Heart left ventricle (tissue), 16 donors: Measurements from ENCODE around the gene SYNDIG1. TPM values are rescaled to one million over a fixed set of nuclear protein-coding genes. Genes with fewer than 3 reads are reported as not detected.

Experiments used
- ATAC-seq, 4 donors: fragments of 200-7000 bp; cut with Tn5 transposase; one replicate each; pipeline ENCODE4 v1.9.1; 2020 to 2022; ENCODE audit warnings: moderate library complexity in 4 of 4, mild to moderate bottlenecking in 3 of 4, moderate number of reproducible peaks in 1 of 4
- DNase-seq, 5 donors: peaks; one replicate each; pipeline ENCODE4 v3.0.0-alpha.2; 2020
- H3K27ac ChIP-seq, 12 donors: fragments of 200-600 bp; sonication (generic) in 4 of 12; one replicate each; pipeline versions ENCODE4 v1.5.0 to v1.8.0; 2016 to 2022; ENCODE audit warnings: mild to moderate bottlenecking in 2 of 12
- H3K27me3 ChIP-seq, 9 donors: fragments of 200-600 bp; sonication (generic) in 2 of 9; one replicate each; pipeline versions ENCODE4 v1.5.1 to v1.8.0; 2016 to 2022; ENCODE audit warnings: mild to moderate bottlenecking in 3 of 9
- H3K36me3 ChIP-seq, 9 donors: fragments of 200-600 bp; sonication (generic) in 2 of 9; one replicate each; pipeline versions ENCODE4 v1.5.0 to v1.8.0; 2018 to 2022; ENCODE audit warnings: mild to moderate bottlenecking in 2 of 9
- H3K4me1 ChIP-seq, 12 donors: fragments of 200-600 bp; sonication (generic) in 4 of 12; one replicate each; pipeline versions ENCODE4 v1.5.0 to v1.8.0; 2016 to 2022; ENCODE audit warnings: mild to moderate bottlenecking in 3 of 12
- H3K4me3 ChIP-seq, 12 donors: fragments of 200-600 bp; sonication (generic) in 4 of 12; one replicate each; pipeline versions ENCODE4 v1.5.0 to v1.8.0; 2017 to 2022; ENCODE audit warnings: mild to moderate bottlenecking in 9 of 12, moderate library complexity in 4 of 12
- H3K9me3 ChIP-seq, 12 donors: fragments of 200-600 bp; sonication (generic) in 4 of 12; one replicate each; pipeline versions ENCODE4 v1.5.0 to v1.8.0; 2016 to 2022; ENCODE audit warnings: mild to moderate bottlenecking in 1 of 12
- CTCF ChIP-seq, 12 donors: fragments of 200-600 bp; sonication (generic) in 4 of 12; IDR thresholded peaks; one replicate each; pipeline versions ENCODE4 v1.5.0 to v1.8.0; 2018 to 2022; ENCODE audit warnings: antibody characterized with exemption in 12 of 12, mild to moderate bottlenecking in 5 of 12
- POLR2A ChIP-seq, 2 donors: fragments of 450-650 bp; IDR thresholded peaks; one replicate each; pipeline ENCODE4 v1.6.1; 2017; ENCODE audit warnings: antibody characterized with exemption in 2 of 2, mild to moderate bottlenecking in 2 of 2, moderate library complexity in 2 of 2
- WGBS, 4 donors: extraction: QIAGEN DNeasy Blood & Tissue Kit in 2 of 4; methylation state at CpG; one replicate each; pipeline versions ENCODE4 v1.1.5 to v1.1.7; 2013 to 2018; 5-methylcytosine and 5-hydroxymethylcytosine counted together
- intact Hi-C, 10 donors: fragments of 100-400 bp; cut with DNase I; formaldehyde crosslinking; loops; one replicate each; pipeline versions ENCODE4 v1.11.1 to v1.14.2; 2022
- polyA plus RNA-seq, 2 donors: library from polyadenylated mRNA; stranded (reverse); fragments of 200-250 nt; gene quantifications; one replicate each; pipeline ENCODE4 v1.2.3, GENCODE V29; 2013
- total RNA-seq, 9 donors: library from RNA; depleted of rRNA in 2 of 9; stranded (reverse); fragments of >200 nt in 2 of 9; fragmentation: NEBNext Ultra II Directional in 3 of 9; extraction: Animal tissue kit (Norgen Biotek cat#: 25700) in 3 of 9; gene quantifications; one replicate each; pipeline versions ENCODE4 v1.1.0 to v1.2.4, GENCODE V29; 2016 to 2023
- donor health status: ischemic (EF 13 %, LVEDD 7.1; RV severe dilation, severe dysfunction).
- donor health status: healthy with polysubstance abuse.
- donor health status: DM: no; HTN: yes; CAD: no.
- donor health status: DM: no; HTN: no; CAD: no.
- donor health status: ischemic (EF 25% LVEDD 6.9; RV normal size, moderate dysfunction).
- donor health status: ischemic (EF 25% LVEDD 5.7; RV mildly dilated, moderate dysfunction).
- donor health status: healthy.
- donor health status: DM: yes; HTN: yes; CAD: no.
- donor health status: ischemic (EF 35%, LVEDD 5.7; RV mildly dilated, moderate dysfunction).
- donor health status: nonischemic (EF 11% LVEDD 7.7; RV severe dilation, severe dysfunction).
- donor health status: DM: yes; HTN: yes; CAD: no.
- donor health status: PGD.
- donor health status: ischemic (EF 29% LVEDD 5.4; RV normal size, mild dysfunction).
- donor health status: nonischemic (EF 23%, LVEDD 6.1; RV moderate dilation, normal function).

The SYNDIG1 gene
- total and polyA plus RNA-seq, 11 donors, result 8.4 to 41.8 (median 23.0) TPM

- Histone ChIP-seq H3K27ac (no peak overlapping the region), H3K9me3 (no peaks in the 10 kb centered on the region), H3K4me1 (no peaks in the 10 kb centered on the region), H3K36me3 (no peaks in the 10 kb centered on the region), H3K27me3 (no peaks in the 10 kb centered on the region), H3K4me3 (no peak overlapping the region)
- no peak for DNase-seq
- WGBS, 4 donors, result 79 to 86% (median 83%) methylated on average over 13 of the region's 13 CpGs
- no peak for TF ChIP-seq CTCF (IDR thresholded peaks at IDR 0.05)
- TF ChIP-seq POLR2A (IDR thresholded peaks at IDR 0.05), result no peak
- no peak for ATAC-seq
- intact Hi-C loops, result no loop called here
These were observed 112.2 kb downstream of the SYNDIG1 start for GRCh38 chr20:24581443-24582170.

- WGBS, 4 donors, result 82 to 86% (median 84%) methylated on average over 14 to 15 of the region's 15 CpGs
- H3K9me3 ChIP-seq, result no peaks in the 10 kb centered on the region
- DNase-seq, result no peak
- H3K36me3 ChIP-seq, result no peaks in the 10 kb centered on the region
- no peak for ATAC-seq
- H3K4me1 ChIP-seq, result peaks cover 0 to 3% (median 0%) of the 10 kb centered on the region in 12 donors
- H3K27ac ChIP-seq, result no peak overlapping the region
- TF ChIP-seq CTCF (IDR thresholded peaks at IDR 0.05) (no peak), POLR2A (IDR thresholded peaks at IDR 0.05) (no peak)
- H3K27me3 ChIP-seq, result no peaks in the 10 kb centered on the region
- no peak overlapping the region for H3K4me3 ChIP-seq
- intact Hi-C loops, result no loop called here
These were observed 113.1 kb downstream of the SYNDIG1 start for GRCh38 chr20:24582373-24583168.

GRCh38 chr20:24583169-24583792 is 113.9 kb downstream of the SYNDIG1 start:
- H3K36me3 ChIP-seq, result no peaks in the 10 kb centered on the region
- ATAC-seq (no peak), DNase-seq (no peak)
- WGBS, 4 donors, result 89 to 95% (median 92%) methylated on average over 9 to 13 of the region's 13 CpGs
- H3K4me1 ChIP-seq, result peaks cover 0 to 4% (median 0%) of the 10 kb centered on the region in 12 donors
- TF ChIP-seq CTCF (IDR thresholded peaks at IDR 0.05), result no peak
- no peak for TF ChIP-seq POLR2A (IDR thresholded peaks at IDR 0.05)
- H3K4me3 ChIP-seq, result no peak overlapping the region
- H3K27me3 ChIP-seq, result no peaks in the 10 kb centered on the region
- no peak overlapping the region for H3K27ac ChIP-seq
- intact Hi-C loops, result no loop called here
- H3K9me3 ChIP-seq, result no peaks in the 10 kb centered on the region

GRCh38 chr20:24584078-24584477 is 114.6 kb downstream of the SYNDIG1 start:
- H3K4me3 ChIP-seq, result no peak overlapping the region
- DNase-seq (no peak), ATAC-seq (no peak)
- H3K4me1 ChIP-seq, result peaks cover 0 to 4% (median 0%) of the 10 kb centered on the region in 12 donors
- WGBS, 4 donors, result 87 to 91% (median 88%) methylated on average over 9 of the region's 9 CpGs
- H3K27ac ChIP-seq, result no peak overlapping the region
- H3K27me3 ChIP-seq, result no peaks in the 10 kb centered on the region
- TF ChIP-seq CTCF (IDR thresholded peaks at IDR 0.05) (no peak), POLR2A (IDR thresholded peaks at IDR 0.05) (no peak)
- H3K36me3 ChIP-seq, result no peaks in the 10 kb centered on the region
- intact Hi-C loops, result no loop called here
- H3K9me3 ChIP-seq, result no peaks in the 10 kb centered on the region
